GM21717 (cell line): ENCODE results near the gene MALT1.
A peak's percentile ranks its signal among the peaks of the same experiment; 100 is the strongest.
"Not testable (repeated sequence)": the region's sequence is repeated elsewhere in the genome, so short reads cannot be mapped to it uniquely, and the experiment has no call there.

Experiments
- ATAC-seq: cut with Tn5 transposase; IDR thresholded peaks from one replicate; pipeline ENCODE4 v1.9.1; 2021; ENCODE audit warnings: mild to moderate bottlenecking, moderate library complexity; ENCODE audit not compliant: unreplicated experiment

The MALT1 gene

GRCh38 chr18:58653144-58653722, 18.0 kb upstream of the MALT1 start:
- not testable (repeated sequence) for ATAC-seq

GRCh38 chr18:58653814-58654509, 17.3 kb upstream of the MALT1 start:
- ATAC-seq: no peak

GRCh38 chr18:58654896-58655614, 16.2 kb upstream of the MALT1 start:
- ATAC-seq: no peak

GRCh38 chr18:58657081-58657480, 14.2 kb upstream of the MALT1 start:
- no peak for ATAC-seq

GRCh38 chr18:58657494-58657893, 13.8 kb upstream of the MALT1 start:
- ATAC-seq: no peak

- no peak for ATAC-seq
Measured at GRCh38 chr18:58659691-58660090, 11.6 kb upstream of the MALT1 start.

GRCh38 chr18:58660915-58661314, 10.3 kb upstream of the MALT1 start:
- ATAC-seq: no peak

- ATAC-seq: no peak
Measured at GRCh38 chr18:58661423-58661822, 9.8 kb upstream of the MALT1 start.

GRCh38 chr18:58662118-58662517, 9.1 kb upstream of the MALT1 start:
- no peak for ATAC-seq

GRCh38 chr18:58666176-58666575, 5.1 kb upstream of the MALT1 start:
- no peak for ATAC-seq

- no peak for ATAC-seq
Measured at GRCh38 chr18:58668211-58668610, 3.1 kb upstream of the MALT1 start.

GRCh38 chr18:58668897-58669296, 2.4 kb upstream of the MALT1 start:
- ATAC-seq: no peak

GRCh38 chr18:58669731-58670378, 1.4 kb upstream of the MALT1 start:
- no peak for ATAC-seq

GRCh38 chr18:58670404-58671110, 708 bp upstream of the MALT1 start:
- ATAC-seq: no peak

- ATAC-seq: peak; percentile 23
Measured at GRCh38 chr18:58671632-58672564, 633 bp downstream of the MALT1 start.

- no peak for ATAC-seq
Measured at GRCh38 chr18:58674159-58674558, 2.9 kb downstream of the MALT1 start.

GRCh38 chr18:58674863-58675472, 3.7 kb downstream of the MALT1 start:
- no peak for ATAC-seq

- ATAC-seq: no peak
Measured at GRCh38 chr18:58676270-58676669, 5.0 kb downstream of the MALT1 start.

GRCh38 chr18:58682429-58683069, 11.3 kb downstream of the MALT1 start:
- no peak for ATAC-seq
